Measurements from ENCODE around the gene KLHDC4. TPM values are rescaled to one million over a fixed set of nuclear protein-coding genes. Genes with fewer than 3 reads are reported as not detected.

The KLHDC4 gene
- total and polyA plus RNA-seq, 4 donors = 8.2 to 27.6 (median 14.2) TPM

DNA sequence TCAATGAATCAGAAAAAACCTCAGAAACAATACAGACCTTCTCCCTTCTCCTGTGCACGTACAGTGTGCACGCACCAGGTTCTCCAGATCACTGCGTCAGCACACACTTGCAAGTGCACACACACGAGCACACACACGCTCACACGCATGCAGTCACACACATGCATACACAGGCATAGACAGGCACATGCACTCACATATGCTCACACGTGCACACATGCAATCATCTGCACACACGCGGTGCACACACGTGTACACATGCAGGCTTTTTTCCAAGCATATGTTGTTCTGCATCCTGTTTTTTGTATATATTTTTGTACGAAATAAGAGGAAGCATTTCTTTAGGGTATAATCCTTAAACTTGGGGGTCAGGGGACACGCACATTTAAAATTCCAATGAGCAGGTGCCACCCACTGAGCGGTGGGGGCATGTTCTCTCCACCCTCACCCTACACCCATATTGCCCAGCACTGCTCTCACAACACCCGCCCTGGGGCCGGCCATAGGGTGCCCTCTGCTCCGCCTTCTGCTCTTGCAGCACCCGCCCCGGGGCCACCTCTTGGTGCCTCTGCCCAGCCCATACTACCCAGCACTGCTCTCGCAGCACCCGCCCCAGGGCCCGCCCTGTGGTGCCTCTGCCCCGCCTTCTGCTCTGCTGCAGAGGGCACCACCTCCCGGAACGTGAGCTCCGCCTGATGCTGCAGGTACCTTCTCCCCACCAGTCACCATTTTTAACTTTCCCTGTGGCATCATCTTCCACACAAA, 20.9 kb downstream of the KLHDC4 start:
- no peaks in the 10 kb centered on the region for H3K27me3 ChIP-seq (ENCODE audit: control insufficient read depth in 4 of 4, insufficient read depth in 4 of 4, low read length in 3 of 4)
- no peak overlapping the region for H3K9ac ChIP-seq (ENCODE audit: low read depth in 1 of 2, low read length in 2 of 2)
- no peak overlapping the region for H3K4me3 ChIP-seq (ENCODE audit: low read depth in 1 of 3, low read length in 3 of 3)
- WGBS = 90% methylated on average over 25 of the region's 25 CpGs
- H3K36me3 ChIP-seq (ENCODE audit: control insufficient read depth in 4 of 4, insufficient read depth in 3 of 4, low read depth in 1 of 4, low read length in 3 of 4) = peaks cover 12 to 64% (median 32%) of the 10 kb centered on the region in 4 donors
- H3K4me1 ChIP-seq (ENCODE audit: control insufficient read depth in 4 of 4, insufficient read depth in 4 of 4, low read length in 3 of 4) = no peaks in the 10 kb centered on the region
- DNase-seq (ENCODE audit: low spot score) = no peak
- H3K27ac ChIP-seq (ENCODE audit: low read depth in 1 of 2, low read length in 2 of 2) = no peak overlapping the region
- TF ChIP-seq EGR1 (IDR thresholded peaks at IDR 0.05; ENCODE audit: low read depth in 2 of 2) (no peak), RAD21 (IDR thresholded peaks at IDR 0.05) (no peak), YY1 (IDR thresholded peaks at IDR 0.05) (no peak), SP1 (IDR thresholded peaks at IDR 0.05) (no peak), FOXA2 (IDR thresholded peaks at IDR 0.05) (no peak), HNF4G (IDR thresholded peaks at IDR 0.05) (no peak), JUND (IDR thresholded peaks at IDR 0.05) (no peak), MAX (IDR thresholded peaks at IDR 0.05) (no peak), CTCF (IDR thresholded peaks at IDR 0.05; ENCODE audit: low read depth, low read length, missing input control) (no peak), GABPA (IDR thresholded peaks at IDR 0.05 in 1 of 2, conservative IDR thresholded peaks at IDR 0.05 in 1 of 2) (no peak), FOXA1 (IDR thresholded peaks at IDR 0.05) (no peak), HNF4A (conservative IDR thresholded peaks at IDR 0.05) (no peak), NR2F2 (IDR thresholded peaks at IDR 0.05) (no peak), TAF1 (conservative IDR thresholded peaks at IDR 0.05) (no peak), RXRA (IDR thresholded peaks at IDR 0.05) (no peak)
- TF ChIP-seq, protein P1, sequence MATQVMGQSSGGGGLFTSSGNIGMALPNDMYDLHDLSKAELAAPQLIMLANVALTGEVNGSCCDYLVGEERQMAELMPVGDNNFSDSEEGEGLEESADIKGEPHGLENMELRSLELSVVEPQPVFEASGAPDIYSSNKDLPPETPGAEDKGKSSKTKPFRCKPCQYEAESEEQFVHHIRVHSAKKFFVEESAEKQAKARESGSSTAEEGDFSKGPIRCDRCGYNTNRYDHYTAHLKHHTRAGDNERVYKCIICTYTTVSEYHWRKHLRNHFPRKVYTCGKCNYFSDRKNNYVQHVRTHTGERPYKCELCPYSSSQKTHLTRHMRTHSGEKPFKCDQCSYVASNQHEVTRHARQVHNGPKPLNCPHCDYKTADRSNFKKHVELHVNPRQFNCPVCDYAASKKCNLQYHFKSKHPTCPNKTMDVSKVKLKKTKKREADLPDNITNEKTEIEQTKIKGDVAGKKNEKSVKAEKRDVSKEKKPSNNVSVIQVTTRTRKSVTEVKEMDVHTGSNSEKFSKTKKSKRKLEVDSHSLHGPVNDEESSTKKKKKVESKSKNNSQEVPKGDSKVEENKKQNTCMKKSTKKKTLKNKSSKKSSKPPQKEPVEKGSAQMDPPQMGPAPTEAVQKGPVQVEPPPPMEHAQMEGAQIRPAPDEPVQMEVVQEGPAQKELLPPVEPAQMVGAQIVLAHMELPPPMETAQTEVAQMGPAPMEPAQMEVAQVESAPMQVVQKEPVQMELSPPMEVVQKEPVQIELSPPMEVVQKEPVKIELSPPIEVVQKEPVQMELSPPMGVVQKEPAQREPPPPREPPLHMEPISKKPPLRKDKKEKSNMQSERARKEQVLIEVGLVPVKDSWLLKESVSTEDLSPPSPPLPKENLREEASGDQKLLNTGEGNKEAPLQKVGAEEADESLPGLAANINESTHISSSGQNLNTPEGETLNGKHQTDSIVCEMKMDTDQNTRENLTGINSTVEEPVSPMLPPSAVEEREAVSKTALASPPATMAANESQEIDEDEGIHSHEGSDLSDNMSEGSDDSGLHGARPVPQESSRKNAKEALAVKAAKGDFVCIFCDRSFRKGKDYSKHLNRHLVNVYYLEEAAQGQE (IDR thresholded peaks at IDR 0.05) = no peak
- TF ChIP-seq, protein P2, sequence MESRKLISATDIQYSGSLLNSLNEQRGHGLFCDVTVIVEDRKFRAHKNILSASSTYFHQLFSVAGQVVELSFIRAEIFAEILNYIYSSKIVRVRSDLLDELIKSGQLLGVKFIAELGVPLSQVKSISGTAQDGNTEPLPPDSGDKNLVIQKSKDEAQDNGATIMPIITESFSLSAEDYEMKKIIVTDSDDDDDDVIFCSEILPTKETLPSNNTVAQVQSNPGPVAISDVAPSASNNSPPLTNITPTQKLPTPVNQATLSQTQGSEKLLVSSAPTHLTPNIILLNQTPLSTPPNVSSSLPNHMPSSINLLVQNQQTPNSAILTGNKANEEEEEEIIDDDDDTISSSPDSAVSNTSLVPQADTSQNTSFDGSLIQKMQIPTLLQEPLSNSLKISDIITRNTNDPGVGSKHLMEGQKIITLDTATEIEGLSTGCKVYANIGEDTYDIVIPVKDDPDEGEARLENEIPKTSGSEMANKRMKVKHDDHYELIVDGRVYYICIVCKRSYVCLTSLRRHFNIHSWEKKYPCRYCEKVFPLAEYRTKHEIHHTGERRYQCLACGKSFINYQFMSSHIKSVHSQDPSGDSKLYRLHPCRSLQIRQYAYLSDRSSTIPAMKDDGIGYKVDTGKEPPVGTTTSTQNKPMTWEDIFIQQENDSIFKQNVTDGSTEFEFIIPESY (IDR thresholded peaks at IDR 0.05) = no peak
- H3K9me3 ChIP-seq (ENCODE audit: control insufficient read depth in 4 of 4, low read length in 3 of 4) = no peaks in the 10 kb centered on the region

Measured in liver (tissue), 9 donors.